Mesothelial cell of epicardium (in vitro differentiated cells): ENCODE data around the gene UGT1A8. TPM values are rescaled to one million over a fixed set of nuclear protein-coding genes. Genes with fewer than 3 reads are reported as not detected.
"Not testable (repeated sequence)": the region's sequence is repeated elsewhere in the genome, so short reads cannot be mapped to it uniquely, and the experiment has no call there.

Source experiments
- DNase-seq, 2 experiments: peaks; one replicate each; pipeline ENCODE4 v3.0.0; 2021; ENCODE audit warnings: low spot score in 2 of 2; ENCODE audit not compliant: unreplicated experiment in 2 of 2
- H3K27ac Mint-ChIP-seq: 2 replicates; pipeline ENCODE4 v1.8.0; 2021; ENCODE audit warnings: mixed read lengths
- H3K27me3 Mint-ChIP-seq: 2 replicates; pipeline ENCODE4 v1.8.0; 2021; ENCODE audit warnings: low read depth, mixed read lengths
- H3K36me3 Mint-ChIP-seq: 2 replicates; pipeline ENCODE4 v1.8.0; 2021; ENCODE audit warnings: mixed read lengths
- H3K4me1 Mint-ChIP-seq: 2 replicates; pipeline ENCODE4 v1.8.0; 2021; ENCODE audit warnings: mixed read lengths
- H3K4me3 Mint-ChIP-seq: 2 replicates; pipeline ENCODE4 v1.8.0; 2021; ENCODE audit warnings: mild to moderate bottlenecking, moderate library complexity, mixed read lengths
- H3K9me3 Mint-ChIP-seq: 2 replicates; pipeline ENCODE4 v1.8.0; 2021; ENCODE audit warnings: mixed read lengths
- CTCF ChIP-seq: fragments of 200-600 bp; sonication (generic); IDR thresholded peaks from one replicate; pipeline ENCODE4 v1.5.0; 2021; ENCODE audit warnings: antibody characterized with exemption; ENCODE audit not compliant: unreplicated experiment
- total RNA-seq: library from RNA; stranded (reverse); gene quantifications from 3 replicates; pipeline ENCODE4 v1.2.1, GENCODE V29; 2021

The UGT1A8 gene
- total RNA-seq, 1 donor from 2014 or later, result not detected

GRCh38 chr2:233650981-233651380 lies 33.5 kb downstream of the UGT1A8 start:
- TF ChIP-seq CTCF, result no peak
- no peak overlapping the region for H3K4me3 Mint-ChIP-seq
- no peak for DNase-seq
- no peak overlapping the region for H3K27ac Mint-ChIP-seq
- H3K36me3 Mint-ChIP-seq, result no peaks in the 10 kb centered on the region
- H3K9me3 Mint-ChIP-seq, result peaks cover 17% of the 10 kb centered on the region
- H3K27me3 Mint-ChIP-seq, result peaks cover 32% of the 10 kb centered on the region
- H3K4me1 Mint-ChIP-seq, result no peaks in the 10 kb centered on the region

GRCh38 chr2:233651430-233651829 lies 34.0 kb downstream of the UGT1A8 start:
- Mint-ChIP-seq H3K27me3 (peaks cover 33% of the 10 kb centered on the region), H3K36me3 (no peaks in the 10 kb centered on the region), H3K9me3 (peaks cover 15% of the 10 kb centered on the region), H3K4me1 (no peaks in the 10 kb centered on the region), H3K27ac (no peak overlapping the region), H3K4me3 (no peak overlapping the region)
- no peak for DNase-seq
- TF ChIP-seq CTCF, result no peak

DNA sequence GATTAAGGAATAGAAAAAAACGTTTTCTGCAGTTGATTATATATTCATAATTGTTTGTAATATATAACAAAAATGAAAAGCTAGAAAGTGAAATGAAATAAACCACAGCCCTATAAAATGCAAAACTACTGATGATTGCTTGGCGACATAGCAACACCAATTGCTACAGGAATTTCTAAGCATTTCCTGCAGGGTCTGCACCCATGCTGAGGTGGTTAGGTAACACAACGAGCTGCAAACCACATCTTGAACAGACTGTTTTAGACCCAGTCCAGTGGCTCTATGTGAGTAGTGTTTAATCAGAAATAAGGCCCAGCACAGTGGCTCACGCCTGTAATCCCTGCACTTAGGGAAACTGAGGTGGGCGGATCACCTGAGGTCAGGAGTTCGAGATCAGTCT lies 37.1 kb downstream of the UGT1A8 start:
- peaks cover 57% of the 10 kb centered on the region for H3K27me3 Mint-ChIP-seq
- no peaks in the 10 kb centered on the region for H3K4me1 Mint-ChIP-seq
- H3K36me3 Mint-ChIP-seq, result no peaks in the 10 kb centered on the region
- H3K27ac Mint-ChIP-seq, result no peak overlapping the region
- no peak overlapping the region for H3K4me3 Mint-ChIP-seq
- no peak for DNase-seq
- no peak for TF ChIP-seq CTCF
- no peaks in the 10 kb centered on the region for H3K9me3 Mint-ChIP-seq

DNA sequence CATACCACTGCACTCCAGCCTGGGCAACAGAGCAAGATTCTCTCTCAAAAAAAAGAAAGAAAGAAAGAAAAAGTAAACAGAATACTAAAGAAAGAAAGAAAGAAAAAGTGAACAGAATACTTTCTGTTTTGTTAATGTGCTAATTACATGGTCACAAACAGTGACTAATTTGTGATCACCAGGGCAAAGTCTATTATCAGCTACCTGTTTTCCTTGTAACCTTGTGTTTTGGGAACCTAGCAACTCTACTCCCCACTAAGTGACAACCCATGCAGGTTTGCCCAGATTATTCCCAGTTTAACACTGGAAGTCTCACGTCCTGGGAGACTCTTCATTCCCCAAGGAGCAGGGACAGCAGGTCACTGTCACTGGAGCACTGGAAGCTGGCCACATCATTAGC lies 37.6 kb downstream of the UGT1A8 start:
- no peak overlapping the region for H3K27ac Mint-ChIP-seq
- H3K4me3 Mint-ChIP-seq, result no peak overlapping the region
- TF ChIP-seq CTCF, result no peak
- no peaks in the 10 kb centered on the region for H3K36me3 Mint-ChIP-seq
- no peak for DNase-seq
- H3K27me3 Mint-ChIP-seq, result peaks cover 62% of the 10 kb centered on the region
- H3K9me3 Mint-ChIP-seq, result no peaks in the 10 kb centered on the region
- H3K4me1 Mint-ChIP-seq, result no peaks in the 10 kb centered on the region

- H3K4me1 Mint-ChIP-seq, DNase-seq, H3K36me3 Mint-ChIP-seq, H3K27ac Mint-ChIP-seq, H3K4me3 Mint-ChIP-seq, H3K9me3 Mint-ChIP-seq: not testable (repeated sequence)
- H3K27me3 Mint-ChIP-seq, result peaks cover 65% of the 10 kb centered on the region
Observed at GRCh38 chr2:233655943-233656342, 38.5 kb downstream of the UGT1A8 start.

DNA sequence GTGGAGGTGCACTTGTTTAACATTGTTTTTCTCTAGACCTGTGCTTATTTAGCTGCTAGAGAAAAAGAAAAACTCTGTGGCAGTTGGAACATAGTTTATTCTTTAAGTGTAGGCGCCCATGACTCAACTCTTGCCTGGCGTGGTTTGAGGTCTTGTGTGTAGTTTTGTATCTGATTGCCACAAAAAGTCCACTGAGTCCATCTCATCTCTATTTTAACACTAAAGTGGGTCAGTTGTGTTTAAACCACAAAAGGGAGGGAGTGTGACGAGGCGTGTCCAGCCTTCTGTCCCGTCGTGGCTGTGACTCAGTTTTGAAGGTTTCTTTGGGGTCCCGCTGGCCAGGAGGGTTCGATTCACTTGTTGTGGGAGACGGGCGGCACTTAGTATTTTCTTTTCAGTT lies 39.0 kb downstream of the UGT1A8 start:
- Mint-ChIP-seq H3K36me3 (no peaks in the 10 kb centered on the region), H3K4me3 (no peak overlapping the region), H3K27ac (no peak overlapping the region), H3K27me3 (peaks cover 67% of the 10 kb centered on the region), H3K9me3 (no peaks in the 10 kb centered on the region), H3K4me1 (no peaks in the 10 kb centered on the region)
- no peak for DNase-seq
- no peak for TF ChIP-seq CTCF
